HUES64 (cell line): Measurements from ENCODE around the gene NF2.

Experiments
- H3K27ac ChIP-seq: 2 replicates; pipeline ENCODE4 v1.7.0; 2013; ENCODE audit warnings: low read depth, low read length, inconsistent platforms
- H3K27me3 ChIP-seq: 2 replicates; pipeline ENCODE4 v1.6.1; 2013; ENCODE audit warnings: mild to moderate bottlenecking, low read length; ENCODE audit not compliant: insufficient read depth
- H3K36me3 ChIP-seq: 2 replicates; pipeline ENCODE4 v1.6.1; 2013; ENCODE audit warnings: mild to moderate bottlenecking, low read length; ENCODE audit not compliant: insufficient read depth
- H3K4me1 ChIP-seq: 2 replicates; pipeline ENCODE4 v1.6.1; 2013; ENCODE audit warnings: mild to moderate bottlenecking, low read length, moderate library complexity; ENCODE audit not compliant: insufficient read depth
- H3K4me3 ChIP-seq: 2 replicates; pipeline ENCODE4 v1.5.1; 2013; ENCODE audit warnings: mild to moderate bottlenecking, low read length, moderate library complexity
- H3K9ac ChIP-seq: 2 replicates; pipeline ENCODE4 v1.6.1; 2013; ENCODE audit warnings: mild to moderate bottlenecking, low read depth, low read length
- H3K9me3 ChIP-seq: 2 replicates; pipeline ENCODE4 v1.6.1; 2013; ENCODE audit warnings: low read depth, low read length; ENCODE audit not compliant: insufficient read depth
- WGBS: fragments of 150-250, 120-280 bp; methylation state at CpG from one replicate; pipeline ENCODE4 v1.1.7; 2013; ENCODE audit warnings: missing lambda C conversion rate; 5-methylcytosine and 5-hydroxymethylcytosine counted together

NF2 gene

GRCh38 chr22:29693161-29693560 lies 89.7 kb downstream of the NF2 start:
- Histone ChIP-seq H3K4me3 (no peak overlapping the region), H3K36me3 (no peaks in the 10 kb centered on the region), H3K4me1 (peaks cover 39% of the 10 kb centered on the region), H3K27ac (no peak overlapping the region), H3K9ac (no peak overlapping the region), H3K27me3 (no peaks in the 10 kb centered on the region), H3K9me3 (no peaks in the 10 kb centered on the region)
- 92% methylated on average over 8 of the region's 8 CpGs for WGBS

- no peak overlapping the region for H3K27ac ChIP-seq
- H3K4me1 ChIP-seq, result peaks cover 37% of the 10 kb centered on the region
- H3K4me3 ChIP-seq, result no peak overlapping the region
- no peaks in the 10 kb centered on the region for H3K9me3 ChIP-seq
- 84% methylated on average over 9 of the region's 9 CpGs for WGBS
- no peaks in the 10 kb centered on the region for H3K36me3 ChIP-seq
- H3K27me3 ChIP-seq, result no peaks in the 10 kb centered on the region
- no peak overlapping the region for H3K9ac ChIP-seq
Observed at GRCh38 chr22:29693671-29694070, 90.2 kb downstream of the NF2 start.

- Histone ChIP-seq H3K4me3 (no peak overlapping the region), H3K9ac (no peak overlapping the region), H3K4me1 (peaks cover 28% of the 10 kb centered on the region), H3K27ac (no peak overlapping the region), H3K9me3 (no peaks in the 10 kb centered on the region), H3K36me3 (no peaks in the 10 kb centered on the region), H3K27me3 (peaks cover under 1% of the 10 kb centered on the region; the same call in 1 of the 2 replicates)
- 96% methylated on average over 33 of the region's 33 CpGs for WGBS
Observed at GRCh38 chr22:29695129-29695926, 91.9 kb downstream of the NF2 start.

- no peaks in the 10 kb centered on the region for H3K36me3 ChIP-seq
Observed at GRCh38 chr22:29697853-29698598, 94.6 kb downstream of the NF2 start.

GRCh38 chr22:29700206-29700899 lies 96.9 kb downstream of the NF2 start:
- H3K36me3 ChIP-seq, result no peaks in the 10 kb centered on the region
- WGBS, result 71% methylated on average over 19 of the region's 19 CpGs
- H3K9ac ChIP-seq, result no peak overlapping the region
- H3K9me3 ChIP-seq, result no peaks in the 10 kb centered on the region
- H3K4me1 ChIP-seq, result peaks cover 45% of the 10 kb centered on the region
- no peak overlapping the region for H3K27ac ChIP-seq
- H3K4me3 ChIP-seq, result no peak overlapping the region
- peaks cover 45% of the 10 kb centered on the region for H3K27me3 ChIP-seq

More at GRCh38 chr22:29697853-29698598, 94.6 kb downstream of the NF2 start:
- Histone ChIP-seq H3K27ac (no peak overlapping the region), H3K9ac (no peak overlapping the region), H3K27me3 (peaks cover 25% of the 10 kb centered on the region), H3K9me3 (no peaks in the 10 kb centered on the region), H3K4me3 (no peak overlapping the region), H3K4me1 (peaks cover 29% of the 10 kb centered on the region)
- WGBS, result 92% methylated on average over 16 of the region's 16 CpGs

GRCh38 chr22:29700900-29701154 lies 97.4 kb downstream of the NF2 start:
- H3K27me3 ChIP-seq, result peaks cover 47% of the 10 kb centered on the region
- H3K4me1 ChIP-seq, result peaks cover 45% of the 10 kb centered on the region
- no peak overlapping the region for H3K9ac ChIP-seq
- no peak overlapping the region for H3K27ac ChIP-seq
- no peak overlapping the region for H3K4me3 ChIP-seq
- no peaks in the 10 kb centered on the region for H3K9me3 ChIP-seq
- 54% methylated on average over 9 of the region's 9 CpGs for WGBS
- H3K36me3 ChIP-seq, result no peaks in the 10 kb centered on the region

GRCh38 chr22:29701155-29701999 lies 97.9 kb downstream of the NF2 start:
- Histone ChIP-seq H3K9me3 (no peaks in the 10 kb centered on the region), H3K27me3 (peaks cover 51% of the 10 kb centered on the region), H3K9ac (no peak overlapping the region), H3K36me3 (no peaks in the 10 kb centered on the region), H3K4me3 (no peak overlapping the region), H3K4me1 (peaks cover 45% of the 10 kb centered on the region), H3K27ac (no peak overlapping the region)
- WGBS, result 35% methylated on average over 14 of the region's 14 CpGs

- no peaks in the 10 kb centered on the region for H3K9me3 ChIP-seq
- H3K27me3 ChIP-seq, result peaks cover 51% of the 10 kb centered on the region
- H3K9ac ChIP-seq, result no peak overlapping the region
- H3K4me1 ChIP-seq, result peaks cover 45% of the 10 kb centered on the region
- no peaks in the 10 kb centered on the region for H3K36me3 ChIP-seq
- H3K27ac ChIP-seq, result no peak overlapping the region; the same call in 1 of the 2 replicates
- peak overlapping the region; percentile 30; the same call in 1 of the 2 replicates for H3K4me3 ChIP-seq
- 21% methylated on average over 14 of the region's 14 CpGs for WGBS
Observed at GRCh38 chr22:29702000-29702930, 98.8 kb downstream of the NF2 start.

- Histone ChIP-seq H3K4me3 (peak overlapping the region; percentile 30), H3K9me3 (no peaks in the 10 kb centered on the region), H3K36me3 (no peaks in the 10 kb centered on the region), H3K9ac (no peak overlapping the region), H3K4me1 (peaks cover 45% of the 10 kb centered on the region), H3K27me3 (peaks cover 51% of the 10 kb centered on the region), H3K27ac (no peak overlapping the region; the same call in 1 of the 2 replicates)
- WGBS, result 21% methylated on average over 17 of the region's 19 CpGs
Observed at GRCh38 chr22:29702931-29703501, 99.6 kb downstream of the NF2 start.
